C4-2B (cell line): ENCODE measurements around the gene LRMDA.

ENCODE experiments used
- H3K27ac ChIP-seq: fragments of 450-650 bp; 2 replicates; pipeline ENCODE4 v1.5.1; 2017
- ZFX ChIP-seq: fragments of 450-650 bp; IDR thresholded peaks from 2 replicates; pipeline ENCODE4 v1.6.1; 2017
- TF ChIP-seq, protein P1 (sequence below): fragments of 450-650 bp; conservative IDR thresholded peaks from 2 replicates; pipeline ENCODE4 v1.5.1; 2017; ENCODE audit warnings: mild to moderate bottlenecking

Gene LRMDA

DNA sequence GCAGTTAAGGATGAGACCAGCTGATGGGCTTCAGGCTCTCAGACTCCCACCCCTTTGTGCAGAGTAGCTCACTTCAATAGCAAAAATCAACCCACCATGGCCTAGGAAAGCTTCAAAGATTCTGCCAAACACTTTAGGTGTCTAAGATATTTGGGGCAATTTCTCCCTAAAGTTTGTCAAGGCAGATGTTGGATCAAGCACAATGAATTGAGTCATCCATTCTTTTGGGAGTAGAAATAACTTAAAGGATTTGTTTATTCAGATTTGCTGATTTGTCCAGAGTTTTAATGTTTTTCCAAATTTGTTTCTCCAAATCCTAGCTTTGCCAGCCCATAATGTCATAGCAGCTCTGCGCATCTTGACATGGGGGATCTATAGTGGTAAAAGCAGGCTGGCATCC is 855.1 kb downstream of the LRMDA start:
- TF ChIP-seq ZFX: no peak
- TF ChIP-seq, protein P1, sequence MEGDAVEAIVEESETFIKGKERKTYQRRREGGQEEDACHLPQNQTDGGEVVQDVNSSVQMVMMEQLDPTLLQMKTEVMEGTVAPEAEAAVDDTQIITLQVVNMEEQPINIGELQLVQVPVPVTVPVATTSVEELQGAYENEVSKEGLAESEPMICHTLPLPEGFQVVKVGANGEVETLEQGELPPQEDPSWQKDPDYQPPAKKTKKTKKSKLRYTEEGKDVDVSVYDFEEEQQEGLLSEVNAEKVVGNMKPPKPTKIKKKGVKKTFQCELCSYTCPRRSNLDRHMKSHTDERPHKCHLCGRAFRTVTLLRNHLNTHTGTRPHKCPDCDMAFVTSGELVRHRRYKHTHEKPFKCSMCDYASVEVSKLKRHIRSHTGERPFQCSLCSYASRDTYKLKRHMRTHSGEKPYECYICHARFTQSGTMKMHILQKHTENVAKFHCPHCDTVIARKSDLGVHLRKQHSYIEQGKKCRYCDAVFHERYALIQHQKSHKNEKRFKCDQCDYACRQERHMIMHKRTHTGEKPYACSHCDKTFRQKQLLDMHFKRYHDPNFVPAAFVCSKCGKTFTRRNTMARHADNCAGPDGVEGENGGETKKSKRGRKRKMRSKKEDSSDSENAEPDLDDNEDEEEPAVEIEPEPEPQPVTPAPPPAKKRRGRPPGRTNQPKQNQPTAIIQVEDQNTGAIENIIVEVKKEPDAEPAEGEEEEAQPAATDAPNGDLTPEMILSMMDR: no peak
- H3K27ac ChIP-seq: no peak overlapping the region

DNA sequence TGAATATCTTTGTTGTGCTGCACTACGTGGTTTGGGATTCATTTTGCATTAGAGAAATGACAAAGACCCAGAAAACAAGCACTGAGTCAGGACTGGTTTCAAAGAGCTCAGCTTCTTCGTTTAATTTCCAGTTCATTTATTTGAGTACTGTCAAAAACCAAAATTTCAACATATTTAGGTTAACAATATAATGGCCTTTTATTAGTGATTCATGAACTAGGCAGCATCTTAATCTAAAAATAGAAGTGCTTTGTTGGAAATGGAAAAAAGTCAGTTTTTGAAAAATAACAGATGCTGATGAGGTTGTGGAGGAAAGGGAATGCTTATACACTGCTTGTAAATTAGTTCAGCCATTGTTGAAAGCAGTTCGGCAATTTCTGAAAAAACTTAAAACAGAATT is 856.4 kb downstream of the LRMDA start:
- no peak for TF ChIP-seq ZFX
- TF ChIP-seq, protein P1: no peak
- H3K27ac ChIP-seq: no peak overlapping the region

DNA sequence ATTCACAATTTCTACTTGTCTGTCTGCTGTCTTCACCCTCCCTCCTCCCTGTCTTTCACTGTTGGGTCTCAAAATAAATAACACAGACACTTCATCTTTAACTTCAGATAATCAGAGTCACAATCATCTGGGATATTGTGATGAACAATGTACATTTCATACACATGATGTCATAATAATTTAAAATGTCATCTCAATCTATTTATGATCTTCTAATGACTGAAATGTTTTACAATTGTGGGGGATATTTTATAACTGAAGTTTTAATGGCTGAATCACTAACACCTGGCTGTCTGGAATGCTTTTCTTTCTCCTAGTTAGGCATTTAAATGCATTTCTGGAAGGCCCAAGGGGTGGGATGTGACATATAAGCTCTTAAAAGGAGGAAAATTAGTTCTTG is 859.8 kb downstream of the LRMDA start:
- H3K27ac ChIP-seq: no peak overlapping the region
- no peak for TF ChIP-seq ZFX
- TF ChIP-seq, protein P1: no peak

DNA sequence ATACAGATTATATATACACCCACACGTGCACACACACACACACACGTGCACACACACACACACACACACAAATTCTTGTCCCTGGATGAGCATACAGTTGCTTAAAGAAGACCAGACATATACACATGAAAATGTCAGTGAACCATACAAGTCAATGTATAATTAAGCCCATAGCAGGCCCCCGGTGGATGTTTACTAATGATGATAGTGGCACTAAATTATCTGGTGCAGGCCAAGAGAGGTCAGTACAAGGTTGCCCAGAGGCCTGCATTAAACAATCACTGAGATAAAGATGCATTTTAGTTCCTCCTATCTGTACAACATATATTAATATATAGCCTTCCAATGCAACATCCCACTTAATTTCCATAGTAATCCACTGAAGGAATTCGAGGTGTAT is 860.5 kb downstream of the LRMDA start:
- TF ChIP-seq, protein P1: no peak
- no peak for TF ChIP-seq ZFX

DNA sequence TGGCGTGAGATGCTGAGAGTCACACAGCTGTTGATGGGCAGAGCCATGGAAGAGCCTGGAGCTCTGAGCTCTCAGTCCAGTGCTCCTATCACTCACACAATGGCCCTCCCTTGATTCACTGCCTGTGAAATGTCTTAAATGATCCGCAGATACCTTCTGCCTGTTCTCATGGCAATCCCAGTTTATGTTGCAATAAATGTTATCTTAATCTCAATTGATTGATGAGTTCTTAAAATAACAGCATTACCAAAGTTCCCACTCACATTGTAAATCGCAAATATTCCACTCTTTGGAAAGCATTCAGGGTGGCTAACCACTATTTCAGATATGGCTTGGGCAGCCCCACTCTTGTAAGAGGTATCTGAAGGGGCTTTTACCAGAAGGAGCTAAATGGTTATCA is 865.5 kb downstream of the LRMDA start:
- H3K27ac ChIP-seq: no peak overlapping the region
- TF ChIP-seq, protein P1: no peak
- no peak for TF ChIP-seq ZFX

More for the DNA sequence above, 860.5 kb downstream of the LRMDA start:
- no peak overlapping the region for H3K27ac ChIP-seq

DNA sequence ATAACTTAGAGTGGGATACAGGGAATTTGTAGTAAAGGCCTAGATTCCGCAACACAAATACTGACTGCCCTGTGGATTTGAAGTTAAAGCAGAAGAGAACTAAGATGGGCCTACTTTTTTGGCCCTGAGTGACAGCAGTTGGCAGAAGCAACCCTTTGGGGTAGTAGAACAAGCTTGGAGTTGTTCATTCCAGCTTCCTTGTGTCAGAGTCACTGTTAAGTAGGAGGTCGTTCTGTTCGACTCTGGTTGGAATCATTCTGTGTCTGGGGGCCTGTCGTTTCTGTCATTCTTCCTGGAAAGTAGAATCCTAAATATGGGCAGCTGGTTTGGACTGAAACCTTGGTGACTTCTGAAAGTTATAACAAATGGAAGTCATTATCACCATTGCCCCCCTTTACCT is 865.9 kb downstream of the LRMDA start:
- H3K27ac ChIP-seq: no peak overlapping the region
- TF ChIP-seq, protein P1: no peak
- no peak for TF ChIP-seq ZFX

DNA sequence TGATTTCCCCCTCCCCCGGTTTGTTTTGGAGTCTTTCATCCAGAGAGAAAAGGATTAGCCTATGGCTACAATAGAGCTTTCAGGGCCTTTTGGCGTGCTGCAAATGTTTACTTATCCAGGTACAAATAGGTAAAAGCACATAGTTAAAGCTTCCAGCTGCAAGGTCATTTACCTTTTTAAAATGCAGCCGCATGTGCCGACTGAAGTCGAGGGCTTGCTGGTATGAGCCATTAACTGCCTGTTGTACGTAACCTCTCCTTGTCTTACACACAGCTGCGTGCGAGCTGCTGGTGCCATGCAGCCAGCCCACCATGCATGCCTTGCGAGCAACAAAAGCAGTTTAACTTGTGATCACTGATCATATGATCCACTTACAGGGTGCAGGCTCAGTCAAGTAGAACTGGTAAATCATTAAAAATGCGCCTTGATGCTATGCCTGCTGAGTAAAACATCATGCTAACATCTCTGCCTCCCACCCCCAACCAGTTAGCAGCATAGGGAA is 866.4 kb downstream of the LRMDA start:
- no peak overlapping the region for H3K27ac ChIP-seq
- TF ChIP-seq, protein P1: no peak
- no peak for TF ChIP-seq ZFX
